ENCODE results near the gene RAB11FIP3.
"Not testable (repeated sequence)": the region's sequence is repeated elsewhere in the genome, so short reads cannot be mapped to it uniquely, and the experiment has no call there.

RAB11FIP3 gene

GRCh38 chr16:496097-496886 is 70.8 kb downstream of the RAB11FIP3 start:
- no peak for DNase-seq

- no peak for DNase-seq
Observed at GRCh38 chr16:497258-497657, 71.8 kb downstream of the RAB11FIP3 start.

DNA sequence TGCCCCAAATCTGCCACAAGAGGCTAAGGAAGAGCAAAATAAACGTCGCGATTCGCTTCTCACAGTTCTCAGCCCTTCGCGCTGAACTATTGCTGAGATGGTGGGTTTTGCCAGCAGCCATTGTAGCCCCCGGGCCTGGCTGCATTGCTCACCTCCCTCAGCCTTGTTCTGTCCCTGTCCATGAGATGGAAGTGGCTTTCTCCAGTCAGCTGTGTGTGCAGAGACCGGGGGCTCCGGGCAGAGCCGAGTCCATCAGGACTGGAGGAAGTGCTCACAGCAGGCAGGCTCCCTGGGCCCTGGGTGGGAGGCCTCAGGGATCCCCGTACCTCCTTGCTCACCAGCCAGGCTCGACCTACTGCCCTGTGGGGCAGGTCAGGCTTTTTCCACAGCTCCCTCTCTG is 74.5 kb downstream of the RAB11FIP3 start:
- no peak for DNase-seq

- DNase-seq = no peak
Observed at GRCh38 chr16:500709-501108, 75.3 kb downstream of the RAB11FIP3 start.

GRCh38 chr16:502179-502943 is 76.9 kb downstream of the RAB11FIP3 start:
- DNase-seq = no peak

GRCh38 chr16:503150-504071 is 78.0 kb downstream of the RAB11FIP3 start:
- DNase-seq = no peak

- DNase-seq = no peak
Observed at GRCh38 chr16:505479-506245, 80.2 kb downstream of the RAB11FIP3 start.

GRCh38 chr16:506246-506546 is 80.7 kb downstream of the RAB11FIP3 start:
- no peak for DNase-seq

GRCh38 chr16:507527-507926 is 82.1 kb downstream of the RAB11FIP3 start:
- DNase-seq = not testable (repeated sequence)

DNA sequence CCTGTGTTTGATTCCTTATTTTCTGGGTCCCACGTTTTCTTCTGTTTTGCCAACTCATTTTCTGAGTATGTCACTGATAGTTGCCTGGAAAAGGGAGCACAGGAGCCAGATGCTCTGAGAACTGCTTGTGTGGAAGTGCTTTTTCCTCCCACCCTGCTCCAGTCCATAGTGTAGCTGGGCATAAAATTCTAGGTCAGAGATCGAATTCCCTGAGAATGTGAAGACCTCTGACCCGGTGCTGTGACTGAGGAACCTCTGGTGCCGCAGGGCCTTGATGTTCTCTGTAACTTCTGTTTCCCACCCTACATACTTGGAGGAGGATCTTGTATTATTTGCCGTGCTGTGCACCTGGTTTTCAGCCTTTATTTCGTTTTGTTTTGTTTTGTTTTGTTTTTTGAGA is 82.5 kb downstream of the RAB11FIP3 start:
- no peak for DNase-seq

- DNase-seq = no peak
Observed at GRCh38 chr16:508884-509736, 83.7 kb downstream of the RAB11FIP3 start.

DNA sequence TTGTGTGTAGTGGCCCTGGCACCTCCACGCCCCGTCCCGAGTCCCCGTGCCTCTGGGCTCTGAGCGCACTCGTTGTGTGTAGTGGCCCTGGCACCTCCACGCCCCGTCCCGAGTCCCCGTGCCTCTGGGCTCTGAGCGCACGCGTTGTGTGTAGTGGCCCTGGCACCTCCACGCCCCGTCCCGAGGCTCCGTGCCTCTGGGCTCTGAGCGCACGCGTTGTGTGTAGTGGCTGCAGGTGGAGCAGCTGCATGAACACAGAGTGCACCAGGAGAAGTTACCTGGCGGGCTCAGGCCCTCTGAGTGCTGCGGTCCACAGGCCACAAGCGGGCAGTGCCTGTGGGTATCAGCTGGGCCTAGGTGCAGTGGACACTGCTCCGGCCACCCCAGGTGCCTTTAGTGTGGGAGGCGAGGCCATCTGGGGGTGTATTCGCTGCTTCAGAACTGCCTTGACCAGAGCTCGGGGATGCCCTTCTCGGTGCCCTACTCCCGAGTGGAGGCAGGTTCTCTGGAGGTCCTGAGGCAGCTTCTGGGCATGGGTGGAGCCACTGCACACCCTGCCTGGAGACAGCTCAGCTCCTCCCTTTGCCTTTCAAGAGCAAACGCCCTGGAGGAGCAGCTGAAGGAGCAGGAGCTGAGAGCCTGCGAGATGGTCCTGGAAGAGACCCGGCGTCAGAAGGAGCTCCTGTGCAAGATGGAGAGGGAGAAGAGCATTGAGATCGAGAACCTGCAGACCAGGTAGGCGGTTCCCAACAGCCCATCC is 84.8 kb downstream of the RAB11FIP3 start:
- no peak for DNase-seq

GRCh38 chr16:512802-513201 is 87.4 kb downstream of the RAB11FIP3 start:
- DNase-seq = no peak

DNA sequence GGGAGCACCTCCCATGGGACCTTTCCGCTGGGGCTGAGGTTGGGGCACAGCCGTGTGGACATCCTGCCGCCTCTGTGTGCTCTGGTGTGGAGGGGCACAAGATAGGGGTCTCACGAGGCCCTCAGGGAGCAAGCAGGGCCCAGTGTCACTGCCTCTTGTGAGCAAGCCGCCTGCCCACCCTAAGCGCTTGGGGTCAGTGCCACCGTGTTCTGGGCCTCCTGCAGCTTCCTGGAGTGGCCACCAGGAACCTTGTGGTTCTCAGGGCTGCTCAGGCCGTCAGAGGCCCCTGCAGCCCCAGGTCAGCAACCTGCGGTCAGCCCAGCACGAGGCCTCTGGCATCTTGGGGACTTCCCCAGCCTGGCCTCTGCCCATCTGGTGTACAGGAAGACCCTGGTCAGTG is 88.5 kb downstream of the RAB11FIP3 start:
- DNase-seq = no peak

DNA sequence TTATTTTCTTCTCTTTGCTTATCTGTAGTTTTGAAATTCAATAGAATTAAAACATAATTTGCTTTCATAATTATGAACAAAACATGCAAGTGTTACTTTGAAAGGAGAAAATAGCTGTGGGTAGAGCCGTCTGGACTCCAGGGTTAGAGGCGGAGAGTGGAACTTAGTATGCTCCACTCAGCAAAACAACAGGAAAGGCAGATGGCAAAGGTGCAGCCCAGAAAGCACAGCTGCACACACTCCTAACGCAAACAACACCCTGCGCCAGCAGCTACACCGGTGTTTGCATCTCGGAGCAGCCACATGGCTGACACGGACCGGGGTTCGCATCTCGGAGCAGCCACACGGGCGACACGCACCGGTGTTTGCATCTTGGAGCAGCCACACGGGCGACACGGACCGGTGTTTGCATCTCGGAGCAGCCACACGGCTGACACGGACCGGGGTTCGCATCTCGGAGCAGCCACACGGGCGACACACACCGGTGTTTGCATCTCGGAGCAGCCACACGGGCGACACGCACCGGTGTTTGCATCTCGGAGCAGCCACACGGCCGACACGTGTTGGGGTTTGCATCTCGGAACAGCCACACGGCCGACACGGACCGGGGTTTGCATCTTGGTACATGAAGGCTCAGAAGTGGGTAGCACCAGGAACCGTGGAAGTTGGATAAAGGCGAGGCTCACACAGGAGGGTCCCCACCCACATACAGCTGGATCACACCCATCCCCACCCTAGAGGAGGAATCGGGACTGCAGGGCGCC is 89.9 kb downstream of the RAB11FIP3 start:
- DNase-seq = no peak

- no peak for DNase-seq
Observed at GRCh38 chr16:515939-516226, 90.4 kb downstream of the RAB11FIP3 start.

- DNase-seq = no peak
Observed at GRCh38 chr16:516301-516700, 90.9 kb downstream of the RAB11FIP3 start.

DNA sequence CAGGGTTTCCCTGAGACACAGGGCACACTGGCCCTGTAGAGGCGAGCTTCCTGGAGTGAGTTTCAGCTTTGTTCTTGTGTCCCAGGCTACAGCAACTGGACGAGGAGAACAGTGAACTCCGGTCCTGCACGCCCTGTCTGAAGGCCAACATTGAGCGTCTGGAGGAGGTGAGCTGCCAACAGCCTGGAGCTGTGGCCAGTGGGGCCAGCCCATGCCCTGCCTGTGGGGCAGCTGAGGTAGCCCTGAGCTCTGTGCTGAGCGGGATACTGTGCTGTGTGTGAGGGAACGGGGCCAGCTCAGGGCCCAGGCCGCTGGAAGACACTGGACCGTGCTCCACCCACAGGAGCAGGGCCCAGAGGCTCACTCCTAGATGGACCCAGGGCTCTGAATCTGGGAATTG is 93.4 kb downstream of the RAB11FIP3 start:
- DNase-seq = no peak

DNA sequence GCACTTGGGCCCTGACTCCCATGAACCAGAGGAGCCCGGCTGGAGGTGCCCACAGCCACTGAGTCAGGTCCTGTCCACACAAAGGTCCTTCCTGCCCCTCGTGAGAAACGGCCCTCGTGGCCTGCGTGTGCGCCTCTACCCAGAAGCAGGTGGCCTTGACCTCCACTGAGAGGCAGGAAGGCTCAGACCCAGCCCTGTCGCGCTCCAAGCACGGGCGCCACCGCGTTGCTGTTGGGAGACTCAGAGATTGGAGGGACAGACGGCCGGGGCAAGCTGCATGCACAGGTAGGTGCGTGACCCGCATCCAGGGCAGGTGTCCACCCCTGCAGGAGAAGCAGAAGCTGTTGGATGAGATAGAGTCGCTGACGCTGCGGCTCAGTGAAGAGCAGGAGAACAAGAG is 94.0 kb downstream of the RAB11FIP3 start:
- no peak for DNase-seq
